Prostate gland (tissue), 2 donors: ENCODE data around the gene HERC4. TPM values are rescaled to one million over a fixed set of nuclear protein-coding genes. Genes with fewer than 3 reads are reported as not detected.

Experiments used
- DNase-seq: peaks from one replicate; pipeline ENCODE4 v3.0.0-alpha.2; 2019; ENCODE audit warnings: low spot score
- H3K27ac ChIP-seq, 2 donors: fragments of 200-600 bp; sonication (generic); 2 replicates each; pipeline ENCODE4 v1.5.1; 2017 to 2019
- H3K27me3 ChIP-seq: fragments of 200-600 bp; sonication (generic); replicated peaks from 2 replicates; pipeline ENCODE4 v1.5.1; 2019; ENCODE audit not compliant: insufficient read depth
- H3K36me3 ChIP-seq, 2 donors: fragments of 200-600 bp; sonication (generic); 1 replicate in 1 of 2; 2 replicates in 1 of 2; pipeline versions ENCODE4 v1.5.1 to v1.8.1; 2017 to 2019
- H3K4me1 ChIP-seq: fragments of 200-600 bp; sonication (generic); replicated peaks from 2 replicates; pipeline ENCODE4 v1.5.1; 2019
- H3K4me3 ChIP-seq, 2 donors: fragments of 200-600 bp; sonication (generic); 2 replicates each; pipeline ENCODE4 v1.5.1; 2017 to 2019
- H3K9me3 ChIP-seq: fragments of 200-600 bp; sonication (generic); 2 replicates; pipeline ENCODE4 v1.5.1; 2017
- POLR2A ChIP-seq: fragments of 450-650 bp; IDR thresholded peaks from one replicate; pipeline ENCODE4 v1.6.1; 2016; ENCODE audit warnings: antibody characterized with exemption, mild to moderate bottlenecking
- POLR2AphosphoS5 ChIP-seq: sonication (generic); formaldehyde crosslinking; IDR thresholded peaks from one replicate; pipeline ENCODE4 v1.6.1; 2017; ENCODE audit warnings: antibody characterized with exemption
- WGBS: methylation state at CpG from one replicate; pipeline ENCODE4 v1.1.5; 2018; 5-methylcytosine and 5-hydroxymethylcytosine counted together
- intact Hi-C: fragments of 100-400 bp; cut with DNase I; formaldehyde crosslinking; loops from one replicate; pipeline ENCODE4 v1.14.2; 2022
- total RNA-seq, 2 donors: library from RNA; depleted of rRNA; stranded (reverse); fragments of >200 nt; gene quantifications; one replicate each; pipeline ENCODE4 v1.1.0, GENCODE V29; 2016
- TF ChIP-seq, protein P1 (sequence below), 4 experiments: fragments of 200-600 bp in 2 of 4; fragments of 450-650 bp in 2 of 4; sonication (generic) in 2 of 4; IDR thresholded peaks; 1 replicate in 3 of 4; 2 replicates in 1 of 4; pipeline ENCODE4 v1.5.1; 2016 to 2019; ENCODE audit warnings: antibody characterized with exemption in 4 of 4, mild to moderate bottlenecking in 2 of 4, moderate library complexity in 2 of 4

The HERC4 gene
- total RNA-seq, 2 donors from 2014 or later: 27.7 to 40.6 TPM

GRCh38 chr10:68086910-68087684 lies 12.0 kb upstream of the HERC4 start:
- TF ChIP-seq, protein P1, sequence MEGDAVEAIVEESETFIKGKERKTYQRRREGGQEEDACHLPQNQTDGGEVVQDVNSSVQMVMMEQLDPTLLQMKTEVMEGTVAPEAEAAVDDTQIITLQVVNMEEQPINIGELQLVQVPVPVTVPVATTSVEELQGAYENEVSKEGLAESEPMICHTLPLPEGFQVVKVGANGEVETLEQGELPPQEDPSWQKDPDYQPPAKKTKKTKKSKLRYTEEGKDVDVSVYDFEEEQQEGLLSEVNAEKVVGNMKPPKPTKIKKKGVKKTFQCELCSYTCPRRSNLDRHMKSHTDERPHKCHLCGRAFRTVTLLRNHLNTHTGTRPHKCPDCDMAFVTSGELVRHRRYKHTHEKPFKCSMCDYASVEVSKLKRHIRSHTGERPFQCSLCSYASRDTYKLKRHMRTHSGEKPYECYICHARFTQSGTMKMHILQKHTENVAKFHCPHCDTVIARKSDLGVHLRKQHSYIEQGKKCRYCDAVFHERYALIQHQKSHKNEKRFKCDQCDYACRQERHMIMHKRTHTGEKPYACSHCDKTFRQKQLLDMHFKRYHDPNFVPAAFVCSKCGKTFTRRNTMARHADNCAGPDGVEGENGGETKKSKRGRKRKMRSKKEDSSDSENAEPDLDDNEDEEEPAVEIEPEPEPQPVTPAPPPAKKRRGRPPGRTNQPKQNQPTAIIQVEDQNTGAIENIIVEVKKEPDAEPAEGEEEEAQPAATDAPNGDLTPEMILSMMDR (IDR thresholded peaks at IDR 0.05): no peak
- TF ChIP-seq POLR2AphosphoS5: no peak
- TF ChIP-seq POLR2A: no peak
- no peaks in the 10 kb centered on the region for H3K9me3 ChIP-seq
- intact Hi-C loops: loop anchor here (10.0 kb wide), 1 partner anchor 218 kb away; no protein-coding TSS in a partner anchor
- H3K27ac ChIP-seq: no peak overlapping the region
- H3K27me3 ChIP-seq: no peaks in the 10 kb centered on the region
- H3K36me3 ChIP-seq: no peaks in the 10 kb centered on the region
- no peaks in the 10 kb centered on the region for H3K4me1 ChIP-seq
- WGBS: 65% methylated on average over 7 of the region's 7 CpGs
- no peak for DNase-seq
- no peak overlapping the region for H3K4me3 ChIP-seq

DNA sequence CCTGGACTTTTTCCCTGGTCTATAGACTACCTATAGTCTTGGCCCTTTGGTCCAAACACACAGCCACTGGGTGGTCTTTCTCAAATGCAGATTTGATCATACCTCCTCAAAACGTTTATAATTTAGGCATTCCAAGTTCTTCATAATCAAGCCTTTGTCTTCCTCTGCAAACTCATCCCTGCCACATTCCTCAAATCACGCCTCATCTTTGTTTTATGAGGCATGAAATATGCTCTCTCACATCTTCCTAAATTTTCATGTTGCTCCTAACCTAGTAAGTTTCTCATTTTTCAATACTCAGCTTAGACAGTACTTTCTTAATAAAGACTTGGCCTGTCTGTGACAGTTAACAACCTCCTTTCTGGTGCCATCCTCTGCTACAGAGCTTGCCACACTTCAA lies 10.9 kb upstream of the HERC4 start:
- WGBS: 45% methylated on average over 2 of the region's 2 CpGs
- Histone ChIP-seq H3K4me3 (no peak overlapping the region), H3K4me1 (no peaks in the 10 kb centered on the region), H3K27ac (no peak overlapping the region), H3K9me3 (no peaks in the 10 kb centered on the region), H3K27me3 (no peaks in the 10 kb centered on the region), H3K36me3 (no peaks in the 10 kb centered on the region)
- no peak for DNase-seq
- intact Hi-C loops: loop anchor here (10.0 kb wide), 1 partner anchor 219 kb away; no protein-coding TSS in a partner anchor
- TF ChIP-seq POLR2AphosphoS5 (no peak), POLR2A (no peak)
- TF ChIP-seq, protein P1 (IDR thresholded peaks at IDR 0.05): no peak

DNA sequence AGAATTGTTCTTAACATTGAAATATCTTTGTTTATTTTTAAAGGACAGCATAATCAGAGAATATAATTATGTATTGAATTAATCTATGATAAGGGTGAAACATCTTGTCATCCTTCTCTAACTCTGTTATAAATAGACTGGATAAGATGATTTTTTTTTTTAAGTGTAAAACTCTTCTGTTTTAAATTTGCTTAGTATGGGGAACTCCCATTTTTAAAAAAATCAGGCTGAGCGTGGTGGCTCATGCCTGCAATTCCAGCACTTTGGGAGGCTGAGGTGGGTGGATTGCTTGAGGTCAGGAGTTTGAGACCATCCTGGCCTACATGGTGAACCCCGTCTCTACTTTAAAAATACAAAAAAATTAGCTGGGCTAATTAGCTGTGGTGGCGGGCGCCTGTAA lies 9.4 kb upstream of the HERC4 start:
- TF ChIP-seq POLR2A (no peak), POLR2AphosphoS5 (no peak)
- TF ChIP-seq, protein P1 (IDR thresholded peaks at IDR 0.05): no peak
- DNase-seq: no peak
- no peak overlapping the region for H3K27ac ChIP-seq
- intact Hi-C loops: loop anchor here (5.0 to 10.0 kb wide), 2 partner anchors 73 to 220 kb away; no protein-coding TSS in a partner anchor
- H3K4me1 ChIP-seq: no peaks in the 10 kb centered on the region
- no peaks in the 10 kb centered on the region for H3K9me3 ChIP-seq
- no peak overlapping the region for H3K4me3 ChIP-seq
- WGBS: 85% methylated on average over 4 of the region's 4 CpGs
- no peaks in the 10 kb centered on the region for H3K27me3 ChIP-seq
- H3K36me3 ChIP-seq: no peaks in the 10 kb centered on the region

- no peaks in the 10 kb centered on the region for H3K36me3 ChIP-seq
- no peaks in the 10 kb centered on the region for H3K4me1 ChIP-seq
- H3K9me3 ChIP-seq: no peaks in the 10 kb centered on the region
- TF ChIP-seq POLR2AphosphoS5 (no peak), POLR2A (no peak)
- H3K27me3 ChIP-seq: no peaks in the 10 kb centered on the region
- DNase-seq: no peak
- no peak overlapping the region for H3K27ac ChIP-seq
- 17% methylated on average over 1 of the region's 1 CpG for WGBS
- H3K4me3 ChIP-seq: no peak overlapping the region
- intact Hi-C loops: loop anchor here (5.0 to 10.0 kb wide), 2 partner anchors 73 to 221 kb away; no protein-coding TSS in a partner anchor
Measured at GRCh38 chr10:68083953-68084352, 8.9 kb upstream of the HERC4 start.

- intact Hi-C loops: loop anchor here (5.0 to 10.0 kb wide), 2 partner anchors 74 to 222 kb away; no protein-coding TSS in a partner anchor
- DNase-seq: no peak
- no peaks in the 10 kb centered on the region for H3K4me1 ChIP-seq
- H3K27me3 ChIP-seq: no peaks in the 10 kb centered on the region
- H3K36me3 ChIP-seq: no peaks in the 10 kb centered on the region
- H3K4me3 ChIP-seq: no peak overlapping the region
- no peaks in the 10 kb centered on the region for H3K9me3 ChIP-seq
- H3K27ac ChIP-seq: no peak overlapping the region
- TF ChIP-seq POLR2AphosphoS5 (no peak), POLR2A (no peak)
- TF ChIP-seq, protein P1 (IDR thresholded peaks at IDR 0.05): peak in 1 of 4 experiments; percentile 47
- 44% methylated on average over 1 of the region's 1 CpG for WGBS
Measured at GRCh38 chr10:68082872-68083271, 7.8 kb upstream of the HERC4 start.
